Right ventricle myocardium superior (tissue), 1 donor: ENCODE data around the gene GRIK2. TPM values are rescaled to one million over a fixed set of nuclear protein-coding genes. Genes with fewer than 3 reads are reported as not detected.

Source experiments
- ATAC-seq: fragments of 200-7000 bp; cut with Tn5 transposase; one replicate; pipeline ENCODE4 v1.9.1; 2020; ENCODE audit warnings: mild to moderate bottlenecking; ENCODE audit not compliant: poor library complexity
- DNase-seq: peaks from one replicate; pipeline ENCODE4 v3.0.0-alpha.2; 2020
- intact Hi-C: fragments of 100-400 bp; cut with DNase I; formaldehyde crosslinking; loops from one replicate; pipeline ENCODE4 v1.11.2; 2022
- total RNA-seq: library from RNA; stranded (reverse); fragmentation: NEBNext Ultra II Directional; extraction: Animal tissue kit (Norgen Biotek cat#: 25700); gene quantifications from one replicate; pipeline ENCODE4 v1.2.1, GENCODE V29; 2021
- donor health status: DM: no; HTN: yes; CAD: no; lungs with severe emphysema.

GRIK2 gene
- total RNA-seq, 1 donor from 2014 or later, result 5.5 TPM

GRCh38 chr6:101799531-101799930, 406.0 kb downstream of the GRIK2 start:
- ATAC-seq (no peak), DNase-seq (no peak)
- intact Hi-C loops, result no loop called here

- ATAC-seq, result no peak
- no peak for DNase-seq
- intact Hi-C loops, result no loop called here
Measured at GRCh38 chr6:101800598-101800997, 407.1 kb downstream of the GRIK2 start.

GRCh38 chr6:101803136-101803535, 409.6 kb downstream of the GRIK2 start:
- DNase-seq (no peak), ATAC-seq (no peak)

GRCh38 chr6:101806241-101806640, 412.7 kb downstream of the GRIK2 start:
- no peak for ATAC-seq
- intact Hi-C loops, result no loop called here
- DNase-seq, result no peak

More at GRCh38 chr6:101803136-101803535, 409.6 kb downstream of the GRIK2 start:
- intact Hi-C loops, result no loop called here

GRCh38 chr6:101811108-101811507, 417.6 kb downstream of the GRIK2 start:
- intact Hi-C loops, result no loop called here
- DNase-seq, result no peak
- ATAC-seq, result no peak

- intact Hi-C loops, result no loop called here
- no peak for DNase-seq
- no peak for ATAC-seq
Measured at GRCh38 chr6:101816716-101817115, 423.2 kb downstream of the GRIK2 start.

GRCh38 chr6:101818051-101818450, 424.5 kb downstream of the GRIK2 start:
- intact Hi-C loops, result no loop called here

GRCh38 chr6:101824551-101825345, 431.2 kb downstream of the GRIK2 start:
- intact Hi-C loops, result no loop called here
- no peak for DNase-seq
- no peak for ATAC-seq

More at GRCh38 chr6:101818051-101818450, 424.5 kb downstream of the GRIK2 start:
- ATAC-seq (no peak), DNase-seq (no peak)

GRCh38 chr6:101826269-101826668, 432.8 kb downstream of the GRIK2 start:
- intact Hi-C loops, result no loop called here
- ATAC-seq (no peak), DNase-seq (no peak)

- intact Hi-C loops, result no loop called here
- DNase-seq (no peak), ATAC-seq (no peak)
Measured at GRCh38 chr6:101826678-101827077, 433.2 kb downstream of the GRIK2 start.

- DNase-seq (no peak), ATAC-seq (no peak)
- intact Hi-C loops, result no loop called here
Measured at GRCh38 chr6:101830501-101831031, 437.1 kb downstream of the GRIK2 start.

GRCh38 chr6:101832371-101832770, 438.9 kb downstream of the GRIK2 start:
- DNase-seq (peak; percentile 61), ATAC-seq (peak; percentile 94)
- intact Hi-C loops, result no loop called here

- no peak for DNase-seq
- no peak for ATAC-seq
- intact Hi-C loops, result no loop called here
Measured at GRCh38 chr6:101840100-101840499, 446.6 kb downstream of the GRIK2 start.

- DNase-seq (no peak), ATAC-seq (no peak)
- intact Hi-C loops, result no loop called here
Measured at GRCh38 chr6:101845172-101845571, 451.7 kb downstream of the GRIK2 start.

GRCh38 chr6:101845621-101846020, 452.1 kb downstream of the GRIK2 start:
- ATAC-seq (no peak), DNase-seq (no peak)
- intact Hi-C loops, result no loop called here

- intact Hi-C loops, result no loop called here
- ATAC-seq (no peak), DNase-seq (no peak)
Measured at GRCh38 chr6:101847690-101848089, 454.2 kb downstream of the GRIK2 start.

GRCh38 chr6:101851911-101852310, 458.4 kb downstream of the GRIK2 start:
- intact Hi-C loops, result no loop called here
- ATAC-seq (no peak), DNase-seq (no peak)

GRCh38 chr6:101853231-101854085, 459.9 kb downstream of the GRIK2 start:
- intact Hi-C loops, result no loop called here
- DNase-seq (no peak), ATAC-seq (no peak)

- ATAC-seq (no peak), DNase-seq (no peak)
- intact Hi-C loops, result no loop called here
Measured at GRCh38 chr6:101876431-101876830, 482.9 kb downstream of the GRIK2 start.
